HepG2 (cell line): ENCODE data around the gene FZD4. TPM values are rescaled to one million over a fixed set of nuclear protein-coding genes. Genes with fewer than 3 reads are reported as not detected.

Experiments
- DPF2 ChIP-seq: sonication (generic); formaldehyde crosslinking; IDR thresholded peaks from 2 replicates; pipeline ENCODE4 v1.4.0; 2020; ENCODE audit warnings: mild to moderate bottlenecking, low read depth, missing genetic modification reagents, borderline replicate concordance
- EP300 ChIP-seq, 3 experiments: sonication (generic) in 1 of 3; formaldehyde crosslinking in 1 of 3; IDR thresholded peaks; 2 replicates each; pipeline versions ENCODE4 v1.5.1 to v1.6.1; 2011 to 2020; ENCODE audit warnings: low read depth in 2 of 3, low read length in 2 of 3, borderline replicate concordance in 1 of 3, improper control_type of control experiment in 1 of 3, mild to moderate bottlenecking in 1 of 3, missing genetic modification reagents in 1 of 3, moderate library complexity in 1 of 3
- FOXA3 ChIP-seq: IDR thresholded peaks from 2 replicates; pipeline ENCODE4 v1.6.1; 2016; ENCODE audit warnings: missing genetic modification reagents, missing compliant biosample characterization
- JARID2 ChIP-seq: sonication (generic); formaldehyde crosslinking; IDR thresholded peaks from 2 replicates; pipeline ENCODE4 v1.8.1; 2023; ENCODE audit warnings: missing genetic modification reagents, inconsistent platforms; ENCODE audit not compliant: insufficient replicate concordance
- KIAA2018 ChIP-seq: sonication (generic); formaldehyde crosslinking; IDR thresholded peaks from 2 replicates; pipeline ENCODE4 v1.5.0; 2020; ENCODE audit warnings: mild to moderate bottlenecking, missing genetic modification reagents, borderline replicate concordance
- KMT2A ChIP-seq: sonication (generic); formaldehyde crosslinking; IDR thresholded peaks from 2 replicates; pipeline ENCODE4 v1.4.0; 2020; ENCODE audit warnings: missing genetic modification reagents
- NCOA2 ChIP-seq: sonication (generic); formaldehyde crosslinking; IDR thresholded peaks from 2 replicates; pipeline ENCODE4 v1.8.0; 2022; ENCODE audit warnings: inconsistent platforms
- SKI ChIP-seq: fragments of 450-650 bp; IDR thresholded peaks from one replicate; pipeline ENCODE4 v1.6.1; 2018; ENCODE audit warnings: mild to moderate bottlenecking; ENCODE audit not compliant: partially characterized antibody
- SP5 ChIP-seq: IDR thresholded peaks from 2 replicates; pipeline ENCODE4 v1.6.1; 2016; ENCODE audit warnings: low read depth, borderline replicate concordance
- TCF7 ChIP-seq: sonication (generic); IDR thresholded peaks from 2 replicates; pipeline ENCODE4 v1.6.1; 2016; ENCODE audit warnings: antibody characterized with exemption, low read depth
- ZBTB10 ChIP-seq: sonication (generic); formaldehyde crosslinking; IDR thresholded peaks from 2 replicates; pipeline ENCODE4 v1.4.0; 2020; ENCODE audit warnings: missing genetic modification reagents, borderline replicate concordance
- ZKSCAN1 ChIP-seq: fragments of 150-350 bp; IDR thresholded peaks from 2 replicates; pipeline ENCODE4 v1.6.1; 2014; ENCODE audit warnings: low read length
- ZNF543 ChIP-seq: sonication (generic); formaldehyde crosslinking; IDR thresholded peaks from 2 replicates; pipeline ENCODE4 v1.4.0; 2020; ENCODE audit warnings: mild to moderate bottlenecking, missing genetic modification reagents
- ZNF747 ChIP-seq: sonication (generic); formaldehyde crosslinking; IDR thresholded peaks from 2 replicates; pipeline ENCODE4 v1.8.1; 2023; ENCODE audit warnings: missing genetic modification reagents, mild to moderate bottlenecking, borderline replicate concordance
- ZNF770 ChIP-seq: sonication (generic); formaldehyde crosslinking; IDR thresholded peaks from 2 replicates; pipeline ENCODE4 v1.5.0; 2020; ENCODE audit warnings: mild to moderate bottlenecking, missing genetic modification reagents
- polyA plus RNA-seq, 8 experiments: library from polyadenylated mRNA; depleted of rRNA in 3 of 8; stranded (reverse) in 7 of 8; unstranded in 1 of 8; fragments of >200 nt; fragmentation: Illumina TruSeq in 4 of 8; extraction: Trizol in 4 of 8; gene quantifications; 2 replicates each; pipeline versions ENCODE4 v1.2.1 to v1.2.3, GENCODE V29; 2011 to 2016; ENCODE audit warnings: low read depth in 4 of 8, missing spikeins in 1 of 8, mixed read lengths in 1 of 8; ENCODE audit not compliant: insufficient read depth in 1 of 8
- total RNA-seq, 5 experiments: library from RNA; depleted of rRNA; stranded (reverse); fragments of >200 nt; fragmentation: Illumina TruSeq; extraction: Trizol; gene quantifications; 2 replicates each; pipeline ENCODE4 v1.2.3, GENCODE V29; 2016; ENCODE audit warnings: low read depth in 1 of 5

Gene FZD4
- total and polyA plus RNA-seq, 2 of the 13 experiments (the other 11 are each of a cell fraction or from before 2014, with no cell fraction given): 46.5 to 70.4 TPM

GRCh38 chr11:86941077-86941870 is 13.9 kb downstream of the FZD4 start (continued):
- TF ChIP-seq KIAA2018: no peak
- 0 out of 2 replicates have a peak, but pooled peaks have one; percentile 22 for TF ChIP-seq KMT2A (CRISPR knock-in tag)
- TF ChIP-seq EP300 (IDR thresholded peaks at IDR 0.05; ENCODE audit: low read depth in 2 of 2, low read length in 2 of 2): peak; percentile 58 to 90; a peak in 2 of 4 replicates
- TF ChIP-seq EP300 (CRISPR knock-in tag; IDR thresholded peaks at IDR 0.05; ENCODE audit: borderline replicate concordance): peak; percentile 58; the same call in 1 of the 2 replicates
- peak; percentile 8; the same call in 1 of the 2 replicates for TF ChIP-seq ZKSCAN1
- TF ChIP-seq SP5 (CRISPR knock-in tag): peak; percentile 58
- TF ChIP-seq DPF2 (CRISPR knock-in tag): peak; percentile 84
- no peak for TF ChIP-seq ZBTB10
- no peak for TF ChIP-seq ZNF747 (CRISPR knock-in tag)
- TF ChIP-seq FOXA3: peak; percentile 95
- peak; percentile 96 for TF ChIP-seq NCOA2
- TF ChIP-seq ZNF770: no peak
- no peak for TF ChIP-seq ZNF543 (CRISPR knock-in tag)
- TF ChIP-seq JARID2 (CRISPR knock-in tag): no peak
- peak; percentile 74 for TF ChIP-seq SKI
- TF ChIP-seq TCF7: peak; percentile 59
